ENCODE data around the gene MINAR1.

MINAR1 gene

DNA sequence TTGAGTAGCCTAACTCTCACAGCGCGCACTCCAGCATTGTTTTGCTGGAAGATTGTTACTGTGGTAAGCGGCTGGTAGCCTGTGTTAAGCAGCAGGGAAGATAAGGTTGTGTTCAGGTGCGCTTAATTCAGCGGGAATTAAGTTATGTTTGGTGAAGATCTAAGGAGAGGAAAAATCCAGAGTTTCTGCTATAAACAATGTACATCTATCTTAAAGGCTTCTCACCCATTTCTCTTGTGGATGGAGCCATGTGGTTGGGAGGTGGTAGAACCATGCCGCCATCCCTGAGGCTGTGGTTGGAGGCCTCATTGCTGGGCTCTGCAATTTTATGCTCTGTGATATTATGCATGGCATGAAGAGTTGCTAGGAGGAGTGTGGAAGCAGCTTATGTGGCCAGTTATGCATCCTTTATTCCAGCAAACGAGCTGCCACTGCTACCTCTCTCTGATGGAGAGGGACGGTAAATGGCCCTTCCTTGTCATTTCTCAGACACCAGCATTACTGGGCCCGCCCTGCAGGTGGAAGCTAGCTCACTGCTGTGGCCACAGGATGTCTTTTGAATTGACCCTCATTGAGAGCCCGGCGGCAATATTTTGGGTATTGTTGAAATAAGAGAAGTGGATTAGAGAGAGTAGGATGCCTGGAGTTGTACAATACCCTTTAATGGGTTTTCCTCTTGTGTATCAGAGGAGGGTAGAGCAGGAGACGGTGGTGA lies 1.3 kb downstream of the MINAR1 start:
- Histone ChIP-seq H3K79me2 (ENCODE audit: low read length) (no peaks in the 10 kb centered on the region), H3K9me3 (replicated peaks; ENCODE audit: insufficient read depth, low read length) (no peaks in the 10 kb centered on the region), H3K27ac (ENCODE audit: low read length) (no peak overlapping the region), H3K4me1 (ENCODE audit: low read length) (peaks cover 10% of the 10 kb centered on the region; the same call in 1 of the 2 replicates), H3F3A (ENCODE audit: insufficient read depth, low read length) (no peaks in the 10 kb centered on the region), H4K20me1 (ENCODE audit: insufficient read depth, low read length) (no peaks in the 10 kb centered on the region), H2AFZ (ENCODE audit: low read length) (no peak overlapping the region), H3K36me3 (replicated peaks; ENCODE audit: insufficient read depth, low read length) (no peaks in the 10 kb centered on the region), H3K4me2 (ENCODE audit: low read depth, low read length) (no peak overlapping the region), H3K9ac (ENCODE audit: low read length) (no peak overlapping the region), H3K4me3 (ENCODE audit: low read length) (no peak overlapping the region), H3K27me3 (replicated peaks; ENCODE audit: insufficient read depth, low read length) (no peaks in the 10 kb centered on the region), H3K9me2 (replicated peaks; ENCODE audit: insufficient read depth, low read length) (no peaks in the 10 kb centered on the region)
- TF ChIP-seq CTCF (IDR thresholded peaks at IDR 0.05; ENCODE audit: low read length): no peak
- no peak for TF ChIP-seq EZH2phosphoT487 (IDR thresholded peaks at IDR 0.05; ENCODE audit: low read length)
- TF ChIP-seq EZH2 (optimal IDR thresholded peaks at IDR 0.05; ENCODE audit: low read depth, low read length): no peak
- no peak for DNase-seq

GRCh38 chr15:79434361-79434760 lies 2.2 kb downstream of the MINAR1 start:
- DNase-seq: no peak
- no peak overlapping the region for H2AFZ ChIP-seq (ENCODE audit: low read length)
- no peak overlapping the region for H3K4me2 ChIP-seq (ENCODE audit: low read depth, low read length)
- no peak for TF ChIP-seq EZH2phosphoT487 (IDR thresholded peaks at IDR 0.05; ENCODE audit: low read length)
- no peak for TF ChIP-seq EZH2 (optimal IDR thresholded peaks at IDR 0.05; ENCODE audit: low read depth, low read length)
- TF ChIP-seq CTCF (IDR thresholded peaks at IDR 0.05; ENCODE audit: low read length): no peak
- no peaks in the 10 kb centered on the region for H3F3A ChIP-seq (ENCODE audit: insufficient read depth, low read length)
- H3K4me1 ChIP-seq (ENCODE audit: low read length): peaks cover 10% of the 10 kb centered on the region; the same call in 1 of the 2 replicates
- H3K4me3 ChIP-seq (ENCODE audit: low read length): no peak overlapping the region
- no peaks in the 10 kb centered on the region for H3K9me2 ChIP-seq (replicated peaks; ENCODE audit: insufficient read depth, low read length)
- H3K36me3 ChIP-seq (replicated peaks; ENCODE audit: insufficient read depth, low read length): no peaks in the 10 kb centered on the region
- no peaks in the 10 kb centered on the region for H3K79me2 ChIP-seq (ENCODE audit: low read length)
- H3K9ac ChIP-seq (ENCODE audit: low read length): no peak overlapping the region
- H3K27ac ChIP-seq (ENCODE audit: low read length): no peak overlapping the region
- H3K27me3 ChIP-seq (replicated peaks; ENCODE audit: insufficient read depth, low read length): no peaks in the 10 kb centered on the region
- H3K9me3 ChIP-seq (replicated peaks; ENCODE audit: insufficient read depth, low read length): no peaks in the 10 kb centered on the region
- no peaks in the 10 kb centered on the region for H4K20me1 ChIP-seq (ENCODE audit: insufficient read depth, low read length)

DNA sequence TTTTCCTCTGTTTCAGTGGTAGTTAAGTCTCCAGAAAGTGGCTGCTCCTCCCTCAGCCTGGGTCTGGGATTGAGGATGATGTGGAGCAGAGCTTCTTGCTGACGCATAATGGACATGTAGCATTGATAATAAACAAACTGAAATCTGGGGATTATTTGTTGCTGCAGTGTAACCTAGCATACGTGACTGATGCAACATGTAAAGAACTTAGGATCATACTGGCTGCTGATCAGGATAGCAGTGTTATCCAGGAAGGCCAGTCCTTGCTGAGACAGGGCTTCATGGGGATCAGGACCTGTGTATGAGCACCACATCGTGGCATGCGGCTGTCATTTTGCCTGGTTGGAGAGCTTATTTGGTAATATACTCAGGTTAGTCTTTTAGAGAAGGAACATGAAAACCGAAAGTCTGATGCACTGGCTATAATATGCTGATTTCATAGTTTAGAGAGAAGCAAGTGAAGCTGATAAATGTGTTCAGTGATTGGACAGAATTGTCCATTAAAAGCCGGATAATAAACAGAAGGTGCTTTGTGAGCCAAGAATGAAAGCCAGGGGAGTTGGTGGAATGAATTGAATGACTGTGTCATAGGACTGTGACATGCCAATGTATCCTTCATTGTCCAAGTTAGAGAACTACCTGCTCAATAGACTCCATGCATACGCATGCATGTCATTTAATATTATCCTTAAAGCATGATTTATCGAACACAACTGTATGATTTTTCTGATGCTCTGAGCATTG lies 4.1 kb downstream of the MINAR1 start:
- Histone ChIP-seq H3K36me3 (replicated peaks; ENCODE audit: insufficient read depth, low read length) (no peaks in the 10 kb centered on the region), H3F3A (ENCODE audit: insufficient read depth, low read length) (no peaks in the 10 kb centered on the region), H3K79me2 (ENCODE audit: low read length) (no peaks in the 10 kb centered on the region), H3K27ac (ENCODE audit: low read length) (no peak overlapping the region), H2AFZ (ENCODE audit: low read length) (no peak overlapping the region), H3K9ac (ENCODE audit: low read length) (no peak overlapping the region), H3K4me3 (ENCODE audit: low read length) (no peak overlapping the region), H3K4me1 (ENCODE audit: low read length) (peaks cover 10% of the 10 kb centered on the region; the same call in 1 of the 2 replicates), H4K20me1 (ENCODE audit: insufficient read depth, low read length) (no peaks in the 10 kb centered on the region), H3K9me2 (replicated peaks; ENCODE audit: insufficient read depth, low read length) (no peaks in the 10 kb centered on the region), H3K9me3 (replicated peaks; ENCODE audit: insufficient read depth, low read length) (no peaks in the 10 kb centered on the region), H3K4me2 (ENCODE audit: low read depth, low read length) (0 out of 2 replicates have a peak overlapping the region, but pooled peaks have one; percentile 2), H3K27me3 (replicated peaks; ENCODE audit: insufficient read depth, low read length) (no peaks in the 10 kb centered on the region)
- no peak for DNase-seq
- no peak for TF ChIP-seq CTCF (IDR thresholded peaks at IDR 0.05; ENCODE audit: low read length)
- TF ChIP-seq EZH2phosphoT487 (IDR thresholded peaks at IDR 0.05; ENCODE audit: low read length): no peak
- TF ChIP-seq EZH2 (optimal IDR thresholded peaks at IDR 0.05; ENCODE audit: low read depth, low read length): no peak

Measured in MM.1S (cell line).